SH-SY5Y (cell line): ENCODE data around the gene ACOT11.

Experiments
- GATA2 ChIP-seq: IDR thresholded peaks from 2 replicates; pipeline ENCODE4 v1.6.1; 2011; ENCODE audit warnings: mild to moderate bottlenecking, low read depth, low read length
- GATA3 ChIP-seq: IDR thresholded peaks from 2 replicates; pipeline ENCODE4 v1.6.1; 2011; ENCODE audit warnings: low read depth, mild to moderate bottlenecking, low read length, moderate library complexity

- TF ChIP-seq GATA2 (no peak), GATA3 (no peak)
These were observed 56.0 kb downstream of the ACOT11 start for GRCh38 chr1:54604051-54604450.
